ENCODE measurements around the gene RGS12.

The RGS12 gene

GRCh38 chr4:3252831-3253641, 39.8 kb upstream of the RGS12 start:
- no peak for DNase-seq (ENCODE audit: insufficient read length, low spot score)
- FAIRE-seq = no peak

GRCh38 chr4:3253808-3254207, 39.0 kb upstream of the RGS12 start:
- DNase-seq (ENCODE audit: insufficient read length, low spot score) (no peak), FAIRE-seq (no peak)

- FAIRE-seq (no peak), DNase-seq (ENCODE audit: insufficient read length, low spot score) (no peak)
Measured at GRCh38 chr4:3254302-3255131, 38.3 kb upstream of the RGS12 start.

- FAIRE-seq (no peak), DNase-seq (ENCODE audit: insufficient read length, low spot score) (no peak)
Measured at GRCh38 chr4:3255611-3256186, 37.1 kb upstream of the RGS12 start.

DNA sequence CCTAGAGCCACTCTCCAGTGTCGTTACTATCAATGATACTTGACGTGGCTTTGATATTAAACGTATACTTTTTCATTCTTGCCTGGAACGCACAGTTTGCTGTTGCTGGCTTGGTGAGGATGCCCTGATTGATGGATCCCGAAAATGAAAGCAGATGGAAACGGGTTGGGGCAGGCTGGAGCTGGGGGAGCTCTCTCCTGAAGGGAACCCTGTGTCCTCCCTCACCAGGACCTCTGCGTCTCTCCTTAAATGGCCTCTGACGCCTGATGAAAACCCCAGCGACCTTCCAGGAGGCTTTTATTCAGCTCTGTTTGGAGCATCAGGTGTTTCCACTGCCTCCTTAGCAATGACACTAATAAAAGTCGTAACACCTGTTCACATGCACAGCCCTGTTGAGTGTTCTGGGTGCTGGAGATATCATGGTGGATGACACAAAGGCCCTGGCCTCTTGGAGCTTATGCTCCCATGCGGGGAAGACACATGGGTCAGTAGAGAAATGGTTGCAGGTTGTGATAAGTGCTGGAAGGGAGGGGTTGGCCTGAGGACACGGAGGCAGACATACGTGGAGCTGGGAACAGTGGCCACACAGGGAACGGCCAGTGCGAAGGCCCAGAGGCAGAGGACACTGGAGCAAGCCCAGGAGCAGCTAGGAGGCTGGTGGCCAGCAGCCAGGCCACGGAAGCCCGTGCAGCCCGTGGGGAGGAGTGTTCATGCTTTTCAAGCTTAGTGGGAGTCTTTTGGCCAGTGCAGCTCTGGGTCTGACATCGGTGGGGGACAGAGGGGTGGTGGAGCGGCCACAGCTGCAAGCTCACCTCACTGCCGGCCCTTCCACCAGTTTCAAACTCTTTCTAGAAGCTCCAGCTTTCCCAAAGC, 36.4 kb upstream of the RGS12 start:
- no peak for FAIRE-seq
- no peak for DNase-seq (ENCODE audit: insufficient read length, low spot score)

DNA sequence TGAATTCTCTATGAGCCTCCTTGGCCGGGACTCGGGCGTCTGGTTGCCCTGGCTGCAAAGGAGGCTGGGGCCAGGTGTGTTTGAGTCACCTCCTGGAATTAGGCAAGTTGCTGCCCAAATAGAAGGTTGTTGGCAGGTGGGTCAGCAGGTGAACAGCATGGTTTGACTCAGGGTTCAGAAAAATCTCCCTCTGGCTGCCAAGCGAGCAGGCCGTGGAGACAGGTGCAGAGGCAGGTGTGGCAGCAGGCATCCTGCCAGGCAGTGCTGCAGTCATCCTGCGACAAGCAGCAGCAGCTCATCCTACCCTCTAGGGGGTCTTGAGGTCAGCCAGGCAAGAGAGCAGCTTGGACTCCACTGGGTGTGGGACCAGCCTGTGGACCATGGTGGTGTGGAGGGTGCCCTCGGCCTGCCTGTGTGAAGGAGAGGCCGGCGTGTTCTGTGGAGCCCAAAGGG, 35.7 kb upstream of the RGS12 start:
- no peak for FAIRE-seq
- DNase-seq (ENCODE audit: insufficient read length, low spot score) = peak; percentile 28

DNA sequence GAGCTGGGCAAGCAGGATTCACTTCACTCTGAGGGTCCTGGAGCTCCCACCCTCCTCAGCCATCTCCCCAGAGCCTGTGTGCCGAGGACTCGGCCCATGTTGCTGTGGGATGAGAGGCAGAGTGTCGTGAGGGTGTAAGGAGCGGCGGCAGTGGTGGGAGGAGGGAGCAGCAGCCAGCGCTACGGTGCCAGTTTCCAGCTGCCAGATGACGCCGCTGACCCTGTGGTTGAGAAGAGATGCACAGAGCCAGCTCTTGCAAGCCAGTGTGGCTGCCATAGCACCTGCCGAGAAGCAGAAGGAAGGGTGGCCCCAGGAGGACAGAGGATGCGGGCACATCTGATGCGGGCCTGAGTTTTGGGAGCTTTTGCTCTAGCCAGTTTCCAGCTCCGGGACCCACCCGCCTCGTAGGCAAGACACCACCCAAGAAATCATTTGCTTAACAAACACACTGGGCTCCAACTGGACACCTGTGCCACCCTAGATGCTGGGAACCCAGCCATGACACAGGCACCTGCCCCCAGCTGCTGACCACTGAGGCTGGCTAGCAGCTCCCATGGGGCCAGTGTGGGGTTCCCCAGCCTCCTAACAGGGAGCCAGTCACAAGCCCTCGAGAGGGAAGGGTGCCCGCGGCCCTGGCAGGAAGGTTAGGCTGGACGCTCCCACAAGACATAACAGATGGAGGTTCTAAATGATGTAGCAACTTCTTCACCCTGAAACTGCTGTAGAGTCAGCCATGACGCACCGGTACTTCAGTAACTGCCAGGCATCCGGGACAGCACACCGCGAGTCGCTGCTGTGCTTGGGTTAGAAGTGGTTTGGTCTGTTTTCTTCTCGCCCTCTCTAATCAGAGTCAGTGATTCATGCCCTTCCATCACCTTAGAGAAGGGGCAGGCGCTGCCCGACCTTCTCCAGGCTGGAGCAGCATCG, 35.0 kb upstream of the RGS12 start:
- FAIRE-seq (peak; percentile 76), DNase-seq (ENCODE audit: insufficient read length, low spot score) (peak; percentile 34)

DNA sequence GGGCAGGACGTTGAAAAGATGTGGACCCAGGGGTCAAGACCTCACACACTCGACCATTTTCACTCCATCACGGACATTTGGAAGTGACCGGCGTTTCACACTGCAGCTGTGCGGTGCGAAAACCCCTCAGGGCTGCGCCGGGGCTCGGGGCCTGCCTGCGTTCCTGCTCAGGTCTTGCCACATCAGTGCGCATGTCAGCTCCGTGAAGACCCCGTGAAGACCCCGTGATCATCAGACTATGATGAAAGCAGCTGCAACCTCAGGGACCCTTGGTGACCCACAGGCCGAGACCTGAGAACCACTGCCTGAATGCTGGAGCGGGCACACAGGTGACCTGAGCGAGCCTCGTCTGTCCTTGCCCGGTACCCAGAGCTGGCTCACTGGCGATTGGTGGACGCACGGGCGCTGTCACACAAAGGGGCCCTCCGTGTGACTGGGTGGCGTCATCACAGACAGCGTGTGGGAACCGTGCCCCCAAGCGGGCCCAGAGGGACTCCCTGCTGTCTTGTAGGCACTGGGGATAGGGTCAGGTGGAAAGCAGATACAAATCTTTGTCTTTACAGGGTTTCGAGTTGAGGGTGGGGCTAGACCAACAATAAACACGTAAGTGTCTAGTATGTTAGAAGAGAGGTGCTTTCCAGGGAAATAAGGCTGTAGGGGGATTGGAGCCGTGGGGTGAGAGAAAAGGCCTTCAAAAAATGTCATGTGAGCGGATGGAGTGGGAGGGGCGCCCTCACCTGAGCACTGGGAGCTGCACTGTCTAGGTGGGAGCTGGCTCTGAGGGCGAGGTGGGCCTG, 31.2 kb upstream of the RGS12 start:
- FAIRE-seq = no peak
- DNase-seq (ENCODE audit: insufficient read length, low spot score) = no peak

DNA sequence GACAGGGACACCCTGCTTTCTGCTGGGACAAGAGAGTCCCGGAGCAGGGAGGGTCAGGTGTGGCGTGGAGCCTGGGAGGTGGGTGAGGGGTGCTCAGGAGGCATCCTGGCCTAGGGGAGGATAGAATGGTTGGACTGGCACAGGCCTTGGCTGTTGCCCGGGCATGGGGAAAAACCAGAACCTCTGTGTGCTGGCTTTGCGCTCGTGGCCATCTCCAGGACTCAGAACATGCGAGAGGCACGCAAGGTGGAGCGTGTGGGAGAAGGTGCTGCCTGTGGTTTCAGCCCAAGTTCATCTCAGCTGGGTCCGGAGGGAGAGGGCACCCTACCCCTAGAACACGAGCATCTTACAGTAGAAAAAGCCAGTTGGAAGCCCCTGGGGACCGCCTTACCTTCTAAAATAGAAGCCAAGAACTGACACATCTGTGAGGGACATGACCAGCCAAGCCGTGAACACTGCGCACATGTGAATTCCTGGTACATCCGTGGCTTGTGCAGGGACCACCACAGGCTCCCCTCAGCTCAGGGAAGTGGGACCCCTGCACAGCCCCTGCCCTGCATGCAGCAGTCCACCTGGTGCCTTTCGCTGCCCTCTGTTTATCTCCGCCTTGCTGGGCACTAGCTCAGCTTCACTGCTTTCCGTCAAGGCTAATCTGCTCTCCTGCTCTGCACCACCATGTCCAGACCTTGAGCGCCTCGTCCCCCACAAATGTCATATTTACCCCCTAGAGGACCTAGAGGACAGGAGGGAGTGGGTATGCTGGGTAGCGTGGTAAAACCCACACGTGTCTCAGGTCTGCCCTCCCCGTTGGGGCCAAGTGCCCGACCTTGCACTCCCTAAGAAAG, 30.4 kb upstream of the RGS12 start:
- FAIRE-seq = no peak
- no peak for DNase-seq (ENCODE audit: insufficient read length, low spot score)

DNA sequence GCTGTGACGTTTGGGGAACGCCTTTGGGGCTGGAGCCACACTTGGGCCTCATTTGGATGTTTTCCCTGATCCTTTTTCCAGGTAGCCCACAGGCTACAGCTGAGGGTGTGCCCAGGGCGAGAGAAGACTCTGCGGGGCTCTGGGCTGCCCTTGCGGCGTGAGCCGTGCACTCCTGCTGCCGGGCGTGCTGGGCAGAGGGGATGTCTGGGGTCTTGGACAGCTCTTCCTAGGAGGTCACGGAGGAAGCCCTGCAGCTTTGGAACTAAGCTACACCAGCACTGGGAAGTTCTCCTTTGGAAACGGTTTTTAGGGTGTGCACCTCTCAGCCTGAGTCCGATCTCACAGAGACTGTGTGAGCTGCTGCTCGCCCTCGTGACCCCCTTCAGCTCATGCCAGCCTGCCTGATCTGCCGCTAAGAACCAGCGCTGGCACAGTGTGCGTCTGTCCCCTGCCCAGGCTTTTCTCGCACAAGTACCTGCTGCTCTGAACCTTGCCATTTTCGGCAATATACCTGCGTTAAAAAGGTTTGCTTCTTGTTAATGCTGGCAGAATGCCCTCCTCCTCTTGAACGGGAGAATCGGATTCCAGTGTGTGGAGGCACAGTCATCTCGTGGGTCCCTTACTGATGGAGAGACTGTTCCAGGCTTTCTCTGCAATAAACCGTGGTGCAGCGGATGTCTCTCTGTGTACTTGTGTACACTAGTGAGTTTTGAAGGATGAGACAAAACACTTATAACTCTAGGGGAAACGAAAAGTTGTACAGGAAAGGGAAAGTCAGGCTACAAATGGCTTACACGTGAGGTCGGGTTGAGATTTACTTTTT, 29.6 kb upstream of the RGS12 start:
- FAIRE-seq (no peak), DNase-seq (ENCODE audit: insufficient read length, low spot score) (no peak)

GRCh38 chr4:3263876-3264193, 29.0 kb upstream of the RGS12 start:
- no peak for DNase-seq (ENCODE audit: insufficient read length, low spot score)
- no peak for FAIRE-seq

DNA sequence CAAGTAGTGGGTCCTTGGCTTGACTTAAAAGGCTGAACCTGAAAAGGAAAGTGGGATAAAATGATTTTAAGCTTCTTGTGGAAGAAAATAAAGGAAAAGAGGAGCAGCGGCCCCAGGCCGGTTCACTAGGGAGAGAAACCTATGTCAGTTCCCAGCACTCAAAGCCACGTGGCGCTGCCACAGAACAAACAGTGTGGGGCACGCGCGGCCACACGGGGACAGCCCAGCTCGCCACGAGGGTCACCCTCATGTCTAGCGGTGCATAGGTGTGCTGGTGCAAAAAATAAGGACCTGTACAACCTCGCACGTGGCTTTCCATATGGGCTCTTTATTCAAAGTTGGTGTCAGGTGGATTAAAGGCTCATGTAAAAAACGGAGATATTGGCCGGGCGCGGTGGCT, 26.7 kb upstream of the RGS12 start:
- no peak for FAIRE-seq

DNA sequence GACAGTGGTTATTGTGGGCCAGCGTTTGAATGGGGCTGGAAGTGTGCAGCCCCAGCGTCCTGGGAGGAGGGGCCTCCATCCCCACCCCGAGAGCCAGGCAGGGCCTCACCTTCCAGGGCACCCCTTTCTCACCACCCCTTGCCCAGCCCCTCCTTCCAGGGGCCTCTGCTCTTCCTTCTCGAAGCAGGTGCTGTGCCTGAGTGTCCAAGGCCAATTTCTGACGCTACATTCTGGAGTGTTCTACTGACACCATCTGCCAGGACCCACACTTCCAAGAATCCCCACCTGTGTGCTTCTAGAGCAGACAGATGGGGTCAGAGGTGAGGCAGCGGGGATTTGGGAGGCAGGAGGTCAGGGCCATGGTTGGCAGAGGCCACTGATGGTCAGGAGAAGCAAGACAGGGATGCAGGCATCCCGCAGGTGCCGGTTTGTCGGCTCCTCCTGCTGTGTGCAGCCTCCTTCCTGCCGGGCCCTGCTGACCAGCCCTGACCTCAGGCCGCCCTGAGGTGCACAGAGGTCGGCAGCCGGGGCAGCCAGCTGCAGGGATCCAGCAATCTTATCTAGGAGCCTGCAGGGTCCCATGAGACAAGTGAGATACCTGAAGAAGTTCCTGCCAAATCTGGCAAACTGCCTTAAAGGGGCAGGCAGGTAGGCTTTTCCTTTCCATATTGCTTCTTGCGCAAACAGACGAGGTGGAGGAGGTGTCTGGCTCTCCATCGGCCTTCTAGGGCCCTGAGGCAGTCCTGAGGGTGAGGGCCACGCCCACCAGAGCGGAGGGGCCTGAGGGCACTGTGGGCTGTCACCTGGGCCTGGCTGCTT, 25.0 kb upstream of the RGS12 start:
- FAIRE-seq (no peak), DNase-seq (ENCODE audit: insufficient read length, low spot score) (no peak)

More for the DNA sequence above, 26.7 kb upstream of the RGS12 start:
- DNase-seq (ENCODE audit: insufficient read length, low spot score) = no peak

DNA sequence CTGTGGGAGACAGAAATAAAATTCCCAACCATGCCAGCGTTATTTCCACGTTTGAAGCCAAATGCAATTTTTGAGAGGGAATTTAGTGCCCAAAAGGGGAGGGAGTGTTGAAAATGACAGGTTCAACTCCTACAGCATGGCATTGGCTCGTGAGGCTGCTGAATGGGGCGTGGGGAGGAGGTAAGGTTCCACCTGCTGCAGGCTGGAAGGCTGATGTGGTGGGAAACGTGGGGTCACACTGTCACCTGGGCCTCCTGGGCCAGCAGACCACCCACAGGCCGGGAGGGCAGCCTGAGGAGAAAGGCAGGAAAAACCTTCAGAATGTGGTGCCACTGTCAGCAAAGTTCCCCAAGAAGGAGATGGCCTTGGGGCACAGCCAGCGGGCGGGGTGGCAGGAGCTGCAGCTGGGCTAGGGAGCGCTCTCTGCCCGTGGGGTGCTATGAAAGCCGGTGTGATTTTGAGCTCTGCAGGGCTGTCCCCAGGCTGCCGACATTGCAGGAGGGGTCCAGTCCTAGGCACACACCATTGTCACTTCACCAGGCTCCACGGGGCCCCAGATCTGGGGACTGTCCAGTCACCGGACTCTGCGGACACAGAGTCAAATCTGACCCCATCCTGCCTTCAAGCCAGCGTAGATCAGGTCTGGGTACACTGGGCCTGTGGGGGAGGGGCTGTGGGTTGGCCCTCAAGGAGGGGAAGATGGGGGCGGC, 24.3 kb upstream of the RGS12 start:
- no peak for DNase-seq (ENCODE audit: insufficient read length, low spot score)
- no peak for FAIRE-seq

GRCh38 chr4:3269105-3269927, 23.5 kb upstream of the RGS12 start:
- DNase-seq (ENCODE audit: insufficient read length, low spot score) = no peak
- FAIRE-seq = no peak
